HK-2 (cell line): ENCODE results near the gene PLPPR1.

ENCODE experiments used
- DNase-seq: peaks from one replicate; pipeline ENCODE4 v3.0.0-alpha.2; 2018; ENCODE audit not compliant: unreplicated experiment

The PLPPR1 gene

DNA sequence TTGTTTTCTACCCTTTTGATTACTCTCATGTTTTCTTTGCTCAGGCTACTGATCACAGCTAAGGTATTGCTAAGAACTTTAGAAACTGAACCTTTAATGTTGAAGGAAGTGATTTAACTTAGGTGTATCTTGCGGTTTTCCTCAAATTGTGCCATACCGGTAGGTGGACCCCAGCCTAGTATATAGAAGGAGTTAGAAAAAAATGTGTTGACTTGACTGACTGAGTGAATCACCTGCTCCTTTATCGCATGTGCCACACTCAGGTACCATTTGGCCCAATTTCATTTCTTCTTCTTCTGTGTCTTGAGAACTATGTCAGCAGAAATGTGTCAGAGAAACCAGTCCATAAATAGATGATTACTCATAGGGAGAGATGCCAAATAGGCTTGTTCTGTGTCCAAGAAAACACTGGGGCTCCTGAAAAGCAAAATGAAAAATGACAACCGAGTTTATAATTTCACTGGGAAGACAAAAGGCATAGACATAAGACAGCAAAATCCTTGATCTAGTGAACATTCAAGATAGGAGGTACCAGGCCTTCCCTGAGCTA, 19.4 kb downstream of the PLPPR1 start:
- no peak for DNase-seq

DNA sequence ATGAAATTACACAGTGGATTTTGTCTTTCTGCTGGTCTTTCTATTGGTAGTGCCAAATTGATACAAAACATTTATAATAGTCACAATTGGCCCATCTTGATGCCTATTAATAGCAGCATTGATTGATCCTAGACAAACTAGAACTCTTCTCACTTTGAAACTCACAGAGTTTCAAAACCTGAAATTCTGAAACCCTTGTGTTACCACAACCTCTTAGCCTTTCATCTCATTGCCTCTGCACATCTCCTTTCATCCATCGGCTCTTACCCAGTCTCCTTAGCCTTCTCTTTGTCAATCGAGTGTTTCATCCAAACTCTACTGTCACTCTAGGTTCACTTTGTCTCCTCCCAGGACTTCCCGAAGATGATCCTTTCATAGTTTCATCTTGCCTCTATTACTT, 22.1 kb downstream of the PLPPR1 start:
- DNase-seq, result no peak

DNA sequence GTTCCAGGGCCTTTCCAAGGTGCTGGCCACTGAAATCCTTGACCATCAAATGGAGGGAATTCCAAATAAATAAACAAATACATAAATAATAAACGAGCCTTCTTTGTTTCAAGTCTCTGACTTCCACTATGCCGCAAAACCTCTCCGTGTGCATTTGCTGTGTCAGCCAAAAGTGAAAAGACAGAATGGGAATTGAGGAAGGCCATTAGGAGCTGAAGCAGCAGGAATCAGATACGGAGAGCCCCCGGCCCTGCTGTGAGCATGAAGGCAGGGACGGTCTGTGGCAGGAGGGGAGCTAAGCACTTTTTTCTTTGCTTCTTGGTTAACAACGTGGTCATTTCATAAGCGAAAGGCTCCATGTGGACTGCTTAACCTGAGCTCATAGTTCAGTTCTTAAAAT, 26.1 kb downstream of the PLPPR1 start:
- no peak for DNase-seq

DNA sequence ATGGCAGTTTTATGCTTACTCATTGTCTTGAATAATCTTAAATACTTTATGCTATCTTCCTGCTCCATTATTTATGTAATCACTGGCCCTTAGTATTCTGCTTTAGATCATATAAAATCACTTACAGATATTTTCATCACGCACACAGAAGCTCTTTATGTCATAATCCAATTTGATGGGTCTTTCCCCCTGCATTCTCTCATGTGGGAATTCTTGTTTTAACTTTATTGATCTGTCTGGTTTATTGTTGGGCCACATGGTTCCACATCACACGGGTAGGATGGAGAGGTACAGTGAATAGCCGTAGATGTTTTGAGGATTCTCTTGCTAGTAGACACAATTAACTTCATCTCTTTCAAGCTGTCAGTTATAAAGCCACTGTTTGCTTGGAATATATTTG, 27.0 kb downstream of the PLPPR1 start:
- DNase-seq, result no peak

DNA sequence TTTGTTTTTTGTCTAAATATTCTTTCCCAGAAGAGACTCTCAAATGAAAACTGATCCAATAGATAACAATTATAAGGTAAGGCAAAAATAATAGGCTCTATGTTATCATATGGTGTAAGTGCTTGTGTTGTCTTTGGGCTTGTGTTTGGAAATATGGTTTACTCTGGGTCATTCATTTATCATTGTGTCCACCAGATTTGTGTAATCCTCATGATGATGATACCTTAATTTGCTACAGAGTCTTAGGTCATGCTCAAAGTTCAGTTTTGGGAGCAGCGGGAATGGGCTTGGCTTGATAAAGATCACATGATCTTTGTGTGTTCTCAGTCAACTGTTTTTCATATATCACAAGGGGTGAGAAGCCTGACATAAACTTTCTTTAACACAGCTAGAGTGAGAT, 34.2 kb downstream of the PLPPR1 start:
- no peak for DNase-seq

DNA sequence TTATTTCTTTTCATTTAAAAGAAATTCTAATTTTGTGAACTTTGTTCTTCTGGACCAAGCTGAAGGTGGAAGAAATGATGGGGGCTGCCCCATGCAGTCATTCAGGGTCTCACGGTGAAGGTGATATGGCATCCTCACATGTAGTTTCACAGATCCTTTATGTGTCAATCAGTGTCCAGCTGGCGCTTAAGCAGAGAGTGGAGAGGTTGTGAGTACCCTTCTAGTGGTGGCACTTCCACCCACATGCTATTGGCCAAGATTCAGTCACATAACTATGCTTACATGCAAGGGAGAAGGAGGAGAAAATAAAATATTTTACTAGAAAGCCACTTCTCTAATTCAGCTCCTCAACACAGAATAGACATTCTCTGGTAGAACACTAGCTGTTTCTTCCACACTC, 34.7 kb downstream of the PLPPR1 start:
- no peak for DNase-seq

DNA sequence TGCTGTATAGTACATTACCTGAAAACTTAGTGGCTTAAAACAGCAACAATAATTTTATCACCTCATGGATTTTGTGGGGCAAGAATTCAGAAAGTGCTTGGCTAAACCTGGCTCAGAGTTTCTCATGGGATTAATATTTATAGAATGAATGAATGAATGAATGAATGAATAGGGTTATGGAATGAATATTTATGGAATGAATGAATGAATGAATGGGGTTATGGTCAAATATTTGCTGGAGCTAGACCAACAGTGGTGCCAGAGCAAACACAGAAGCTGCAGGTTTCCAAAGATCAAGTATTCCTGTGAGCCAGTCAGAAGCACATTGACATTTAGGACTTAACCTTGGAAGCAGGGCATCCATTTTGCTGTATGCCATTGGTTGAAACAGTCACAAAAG, 35.7 kb downstream of the PLPPR1 start:
- no peak for DNase-seq

DNA sequence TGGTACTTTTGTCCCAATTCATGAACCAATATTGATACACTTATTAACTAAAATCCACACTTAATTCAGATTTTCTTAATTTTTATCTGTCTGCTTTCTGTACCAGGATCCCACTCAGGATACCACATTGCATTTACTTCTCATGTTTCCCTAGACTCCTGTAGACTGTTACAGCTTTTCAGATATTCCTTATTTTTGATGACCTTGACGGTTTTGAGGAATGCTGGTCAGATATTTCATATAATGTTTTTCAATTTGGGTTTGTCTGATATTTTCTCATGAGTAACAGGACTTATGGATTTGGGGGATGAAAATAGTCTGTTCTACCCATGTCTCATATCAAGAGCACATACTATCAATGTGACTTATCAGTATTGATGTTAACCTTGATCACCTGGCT, 37.4 kb downstream of the PLPPR1 start:
- DNase-seq, result no peak

GRCh38 chr9:101068696-101069095, 40.2 kb downstream of the PLPPR1 start:
- DNase-seq, result no peak

GRCh38 chr9:101072259-101072658, 43.7 kb downstream of the PLPPR1 start:
- DNase-seq, result no peak

- DNase-seq, result no peak
These were observed 44.6 kb downstream of the PLPPR1 start for GRCh38 chr9:101073122-101073521.

DNA sequence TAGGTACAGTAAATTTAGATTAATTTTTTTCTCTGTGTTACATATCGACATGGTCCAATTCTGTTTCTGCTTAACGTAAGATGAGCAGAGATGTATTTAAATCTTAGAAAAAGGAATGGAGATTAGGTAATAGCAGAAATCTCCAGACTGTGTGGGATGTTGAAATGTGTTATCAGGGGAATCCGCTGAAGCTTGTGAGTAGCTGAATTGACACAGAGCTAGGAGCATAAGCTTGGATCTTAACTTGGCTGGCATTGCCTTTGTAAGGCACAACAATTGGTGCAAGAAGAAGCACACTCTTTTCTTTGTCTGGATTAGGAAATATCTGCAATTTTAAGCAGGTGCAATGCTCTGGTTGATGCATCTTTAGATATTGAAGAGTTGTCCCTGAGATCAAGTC, 53.1 kb downstream of the PLPPR1 start:
- DNase-seq, result no peak

- no peak for DNase-seq
These were observed 55.1 kb downstream of the PLPPR1 start for GRCh38 chr9:101083448-101084202.

GRCh38 chr9:101087426-101087825, 58.9 kb downstream of the PLPPR1 start:
- DNase-seq, result no peak

DNA sequence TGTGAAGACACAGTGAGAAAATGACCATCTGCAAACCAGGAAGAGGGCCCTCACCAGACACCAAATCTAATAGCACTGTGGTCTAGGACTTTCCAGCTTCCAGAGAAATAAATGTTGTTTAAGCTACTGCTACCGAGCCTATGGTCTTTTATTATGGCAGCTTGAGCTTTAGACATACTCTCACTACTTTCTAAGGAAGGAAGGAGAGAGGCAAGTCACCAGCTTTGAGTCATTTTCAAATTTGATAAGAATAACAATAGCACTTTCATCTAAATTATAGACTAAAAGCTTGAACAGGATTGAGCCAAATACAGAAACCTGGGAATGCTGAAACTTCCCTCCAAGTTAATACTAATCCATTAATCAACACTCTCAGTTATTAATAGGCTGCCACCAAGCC, 64.4 kb downstream of the PLPPR1 start:
- no peak for DNase-seq

DNA sequence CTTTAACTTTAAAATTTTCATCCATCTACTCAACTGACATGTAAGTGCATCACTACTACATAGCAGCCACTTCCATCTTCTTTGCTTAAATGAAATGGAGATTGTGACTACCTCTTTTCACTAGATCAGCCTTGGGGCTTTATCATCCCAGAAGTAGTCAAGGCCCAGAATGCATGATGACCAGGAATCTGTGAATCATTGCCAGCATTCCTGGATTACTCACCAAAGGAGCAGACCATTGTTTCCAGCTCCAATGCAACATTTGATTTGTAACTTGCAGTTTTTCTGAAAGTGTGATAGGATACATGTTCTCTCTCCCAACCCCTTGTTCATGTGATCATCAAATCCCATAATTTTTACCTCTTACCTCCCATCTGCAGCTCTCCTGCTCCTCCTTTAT, 65.1 kb downstream of the PLPPR1 start:
- DNase-seq, result no peak

DNA sequence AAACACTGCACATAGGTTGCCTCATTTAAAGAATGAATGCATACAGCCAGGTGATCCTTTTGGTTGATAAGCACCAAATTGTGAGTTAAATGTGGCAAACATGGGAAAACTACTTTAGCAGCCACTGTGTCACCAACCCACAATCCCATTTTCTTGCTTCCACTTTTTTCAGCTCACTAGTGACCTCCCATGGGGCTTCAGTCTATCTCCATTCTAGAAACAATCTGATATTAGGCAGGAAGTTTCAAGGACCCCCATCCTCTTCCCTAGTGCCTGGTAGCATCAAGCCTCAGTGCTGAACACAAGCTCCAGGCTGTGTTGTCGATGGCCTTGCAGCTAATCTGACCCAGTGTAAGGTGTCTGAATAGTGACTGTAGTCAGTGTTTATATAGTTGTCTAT, 66.2 kb downstream of the PLPPR1 start:
- DNase-seq, result no peak

GRCh38 chr9:101097210-101097609, 68.7 kb downstream of the PLPPR1 start:
- DNase-seq, result no peak

- DNase-seq, result no peak
These were observed 69.9 kb downstream of the PLPPR1 start for GRCh38 chr9:101098392-101098791.

DNA sequence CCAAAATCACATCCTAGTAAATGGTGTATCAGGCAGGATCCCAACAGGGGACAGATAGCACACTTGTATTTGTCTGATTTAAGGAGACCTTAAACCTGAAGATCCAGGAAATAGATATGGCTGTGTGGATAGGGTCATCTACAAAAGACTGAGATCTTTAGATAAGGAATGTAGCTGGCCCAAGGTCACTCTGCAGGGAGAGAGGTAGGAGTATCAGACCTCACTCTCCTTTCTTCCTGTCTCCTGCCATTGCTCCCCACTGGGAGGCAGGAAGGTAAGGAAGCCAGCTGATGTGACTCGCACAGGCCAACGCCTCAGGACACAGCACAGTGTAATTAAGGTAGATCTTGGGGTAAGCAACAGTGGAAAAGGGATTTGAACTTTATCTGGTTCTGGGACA, 85.8 kb downstream of the PLPPR1 start:
- no peak for DNase-seq

DNA sequence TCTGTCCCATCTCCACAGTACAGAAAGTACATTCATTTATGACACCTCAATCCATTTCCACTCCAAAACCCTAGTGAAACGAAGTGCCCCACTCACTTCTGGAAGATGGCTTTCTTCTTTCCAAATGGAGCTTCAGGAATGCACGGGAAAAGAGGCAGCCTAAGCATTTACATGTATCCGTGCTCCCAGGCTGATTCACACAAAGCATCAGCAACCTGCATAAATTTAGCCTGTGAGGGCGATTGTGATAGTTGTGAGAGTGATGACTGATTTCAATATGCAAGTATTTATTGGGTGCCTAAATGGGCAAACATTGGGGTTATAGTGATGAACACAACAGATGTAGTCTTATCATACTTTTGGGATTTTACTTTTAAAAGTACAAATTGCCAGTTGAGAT, 86.6 kb downstream of the PLPPR1 start:
- DNase-seq, result no peak

- no peak for DNase-seq
These were observed 88.6 kb downstream of the PLPPR1 start for GRCh38 chr9:101117161-101117560.

GRCh38 chr9:101119206-101119819, 90.8 kb downstream of the PLPPR1 start:
- DNase-seq, result peak; percentile 54
